Right cardiac atrium (tissue), 5 donors: ENCODE measurements around the gene NCOA1. TPM values are rescaled to one million over a fixed set of nuclear protein-coding genes. Genes with fewer than 3 reads are reported as not detected.
"Not testable (repeated sequence)": the region's sequence is repeated elsewhere in the genome, so short reads cannot be mapped to it uniquely, and the experiment has no call there.

ENCODE experiments used
- ATAC-seq, 2 donors: fragments of 200-7000 bp; cut with Tn5 transposase; one replicate each; pipeline versions ENCODE4 v1.8.0 to v1.9.1; 2020; ENCODE audit warnings: moderate library complexity in 2 of 2, mild to moderate bottlenecking in 1 of 2
- DNase-seq, 3 donors: peaks; one replicate each; pipeline ENCODE4 v3.0.0-alpha.2; 2020
- H3K27ac ChIP-seq: one replicate; pipeline ENCODE4 v1.5.1; 2013; ENCODE audit warnings: mild to moderate bottlenecking, low read length, control low read depth, moderate library complexity
- H3K27me3 ChIP-seq: one replicate; pipeline ENCODE4 v1.6.1; 2013; ENCODE audit not compliant: control insufficient read depth, insufficient read depth
- H3K4me1 ChIP-seq: one replicate; pipeline ENCODE4 v1.6.1; 2013; ENCODE audit warnings: low read length; ENCODE audit not compliant: control insufficient read depth, insufficient read depth
- H3K4me3 ChIP-seq: one replicate; pipeline ENCODE4 v1.5.1; 2013; ENCODE audit warnings: low read length, control low read depth
- H3K9me3 ChIP-seq: one replicate; pipeline ENCODE4 v1.6.1; 2013; ENCODE audit warnings: low read length; ENCODE audit not compliant: control insufficient read depth
- WGBS: extraction: QIAGEN DNeasy Blood & Tissue Kit; methylation state at CpG from one replicate; pipeline ENCODE4 v1.1.7; 2013; 5-methylcytosine and 5-hydroxymethylcytosine counted together
- intact Hi-C, 4 donors: fragments of 100-400 bp; cut with DNase I; formaldehyde crosslinking; loops; one replicate each; pipeline versions ENCODE4 v1.11.0 to v1.14.0; 2022 to 2023
- polyA plus RNA-seq: library from polyadenylated mRNA; stranded (reverse); fragments of 200-250 nt; gene quantifications from one replicate; pipeline ENCODE4 v1.2.3, GENCODE V29; 2013
- total RNA-seq, 4 donors: library from RNA; stranded (reverse); fragmentation: NEBNext Ultra II Directional; extraction: Animal tissue kit (Norgen Biotek cat#: 25700); gene quantifications; one replicate each; pipeline ENCODE4 v1.2.1, GENCODE V29; 2021
- donor health status: healthy with polysubstance abuse.
- donor health status: DM: no; HTN: yes; CAD: no.
- donor health status: DM: no; HTN: no; CAD: no.
- donor health status: DM: no; HTN: yes; CAD: no; lungs with severe emphysema.
- donor health status: DM: yes; HTN: yes; CAD: no.

NCOA1 gene
- total and polyA plus RNA-seq, 5 donors: 11.8 to 37.1 (median 34.6) TPM

- H3K27ac ChIP-seq: no peak overlapping the region
- no peak for DNase-seq
- no peaks in the 10 kb centered on the region for H3K9me3 ChIP-seq
- peaks cover 7% of the 10 kb centered on the region for H3K4me1 ChIP-seq
- no peaks in the 10 kb centered on the region for H3K27me3 ChIP-seq
- intact Hi-C loops: no loop called here
- 97% methylated on average over 4 of the region's 4 CpGs for WGBS
- no peak for ATAC-seq
- no peak overlapping the region for H3K4me3 ChIP-seq
Measured at GRCh38 chr2:24579053-24579803, 88.2 kb downstream of the NCOA1 start.

- 97% methylated on average over 1 of the region's 1 CpG for WGBS
- no peaks in the 10 kb centered on the region for H3K27me3 ChIP-seq
- H3K27ac ChIP-seq: no peak overlapping the region
- intact Hi-C loops: no loop called here
- no peak for DNase-seq
- peaks cover 7% of the 10 kb centered on the region for H3K4me1 ChIP-seq
- no peak for ATAC-seq
- H3K9me3 ChIP-seq: no peaks in the 10 kb centered on the region
- H3K4me3 ChIP-seq: no peak overlapping the region
Measured at GRCh38 chr2:24580561-24580960, 89.5 kb downstream of the NCOA1 start.

- ATAC-seq, intact Hi-C loops, H3K4me3 ChIP-seq, H3K27me3 ChIP-seq, DNase-seq, H3K4me1 ChIP-seq, H3K9me3 ChIP-seq, H3K27ac ChIP-seq: not testable (repeated sequence)
- 96% methylated on average over 1 of the region's 1 CpG for WGBS
Measured at GRCh38 chr2:24581971-24582370, 90.9 kb downstream of the NCOA1 start.

- H3K27ac ChIP-seq: no peak overlapping the region
- DNase-seq: no peak
- ATAC-seq: no peak
- no peaks in the 10 kb centered on the region for H3K27me3 ChIP-seq
- no peaks in the 10 kb centered on the region for H3K9me3 ChIP-seq
- 75% methylated on average over 3 of the region's 3 CpGs for WGBS
- no peaks in the 10 kb centered on the region for H3K4me1 ChIP-seq
- H3K4me3 ChIP-seq: no peak overlapping the region
- intact Hi-C loops: no loop called here
Measured at GRCh38 chr2:24586955-24587354, 95.9 kb downstream of the NCOA1 start.

GRCh38 chr2:24588294-24588693, 97.2 kb downstream of the NCOA1 start:
- Histone ChIP-seq H3K27me3 (no peaks in the 10 kb centered on the region), H3K27ac (no peak overlapping the region), H3K9me3 (no peaks in the 10 kb centered on the region), H3K4me3 (no peak overlapping the region), H3K4me1 (no peaks in the 10 kb centered on the region)
- DNase-seq: no peak
- intact Hi-C loops: no loop called here
- ATAC-seq: no peak
- 71% methylated on average over 5 of the region's 5 CpGs for WGBS

GRCh38 chr2:24592441-24593100, 101.5 kb downstream of the NCOA1 start:
- 96% methylated on average over 3 of the region's 3 CpGs for whole genome bisulfite sequencing
- Histone ChIP-seq H3K27me3 (no peaks in the 10 kb centered on the region), H3K9me3 (no peaks in the 10 kb centered on the region), H3K4me1 (no peaks in the 10 kb centered on the region), H3K4me3 (no peak overlapping the region), H3K27ac (no peak overlapping the region)
- ATAC-seq (no peak), DNase-seq (no peak)
- intact Hi-C loops: no loop called here

GRCh38 chr2:24594283-24594682, 103.2 kb downstream of the NCOA1 start:
- WGBS: 81% methylated on average over 2 of the region's 2 CpGs
- intact Hi-C loops: no loop called here
- Histone ChIP-seq H3K4me1 (no peaks in the 10 kb centered on the region), H3K9me3 (no peaks in the 10 kb centered on the region), H3K27ac (no peak overlapping the region), H3K27me3 (no peaks in the 10 kb centered on the region), H3K4me3 (no peak overlapping the region)
- no peak for DNase-seq
- ATAC-seq: no peak

GRCh38 chr2:24597181-24597870, 106.3 kb downstream of the NCOA1 start:
- ATAC-seq (no peak), DNase-seq (no peak)
- WGBS: 92% methylated on average over 2 of the region's 2 CpGs
- H3K4me3 ChIP-seq: no peak overlapping the region
- H3K27me3 ChIP-seq: no peaks in the 10 kb centered on the region
- H3K27ac ChIP-seq: no peak overlapping the region
- no peaks in the 10 kb centered on the region for H3K9me3 ChIP-seq
- no peaks in the 10 kb centered on the region for H3K4me1 ChIP-seq
- intact Hi-C loops: no loop called here

- ATAC-seq, intact Hi-C loops, H3K4me3 ChIP-seq: not testable (repeated sequence)
Measured at GRCh38 chr2:24600140-24600539, 109.1 kb downstream of the NCOA1 start.

GRCh38 chr2:24611631-24612030, 120.6 kb downstream of the NCOA1 start:
- no peak for DNase-seq
- Histone ChIP-seq H3K4me3 (no peak overlapping the region), H3K27ac (no peak overlapping the region), H3K27me3 (no peaks in the 10 kb centered on the region), H3K9me3 (no peaks in the 10 kb centered on the region), H3K4me1 (peaks cover 2% of the 10 kb centered on the region)
- intact Hi-C loops: loop anchor here in 1 of 4 donors (10.0 kb wide), 1 partner anchor 117 kb away; the partner anchor contains the start of gene NCOA1
- WGBS: 96% methylated on average over 3 of the region's 3 CpGs
- ATAC-seq: no peak

More at GRCh38 chr2:24600140-24600539, 109.1 kb downstream of the NCOA1 start:
- H3K4me1 ChIP-seq, H3K27ac ChIP-seq, DNase-seq, H3K9me3 ChIP-seq, H3K27me3 ChIP-seq: not testable (repeated sequence)
- WGBS: 98% methylated on average over 6 of the region's 6 CpGs
